ELF-1 (cell line): ENCODE data around the gene NT5DC3.
A peak's percentile ranks its signal among the peaks of the same experiment; 100 is the strongest.

Experiments used
- DNase-seq: peaks from one replicate; pipeline ENCODE4 v3.0.0-alpha.2; 2016; ENCODE audit warnings: low read depth, low spot score

NT5DC3 gene

DNA sequence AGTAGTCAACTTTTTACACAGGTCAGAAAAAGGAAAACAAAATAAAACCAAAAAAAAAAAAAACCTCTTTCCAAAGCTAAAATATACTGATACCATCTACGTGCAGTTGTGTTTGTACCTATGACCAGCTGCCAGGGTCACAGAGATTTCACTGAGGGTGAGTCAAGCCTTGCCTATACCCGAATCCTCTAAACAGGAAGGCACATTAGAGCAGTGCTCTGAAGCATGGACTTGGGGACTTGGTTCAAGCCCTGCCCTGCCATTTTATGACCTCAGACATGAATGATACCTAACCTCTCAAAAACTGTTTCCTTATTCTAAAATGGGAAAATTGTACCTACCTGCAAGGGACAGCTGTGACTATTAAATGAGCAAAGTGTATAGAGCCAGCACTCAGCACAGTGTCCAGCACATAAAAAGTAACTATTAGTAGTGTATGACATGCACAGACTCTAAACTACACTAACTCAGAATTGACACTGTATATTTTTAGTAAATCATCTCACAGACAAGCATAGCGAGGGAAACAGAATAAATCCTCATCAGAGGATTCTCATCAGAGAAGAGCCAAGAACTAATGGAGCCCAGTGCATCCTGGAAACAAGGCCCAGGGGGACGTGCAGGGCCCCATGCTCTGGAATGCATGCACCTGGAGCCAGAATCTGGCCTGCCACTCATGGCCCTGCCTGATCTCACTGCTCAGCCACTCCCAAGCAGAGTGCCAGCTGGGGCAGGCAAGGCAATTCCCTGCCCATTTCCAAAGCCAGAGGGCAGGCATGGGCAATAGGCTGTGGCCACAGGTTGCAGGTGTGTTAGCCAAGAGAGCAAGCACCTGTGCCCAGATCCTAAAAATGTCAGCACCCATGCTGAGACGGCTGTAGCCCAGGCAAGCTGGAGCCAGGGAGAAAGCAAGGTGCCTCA is 57.0 kb downstream of the NT5DC3 start:
- DNase-seq = no peak

DNA sequence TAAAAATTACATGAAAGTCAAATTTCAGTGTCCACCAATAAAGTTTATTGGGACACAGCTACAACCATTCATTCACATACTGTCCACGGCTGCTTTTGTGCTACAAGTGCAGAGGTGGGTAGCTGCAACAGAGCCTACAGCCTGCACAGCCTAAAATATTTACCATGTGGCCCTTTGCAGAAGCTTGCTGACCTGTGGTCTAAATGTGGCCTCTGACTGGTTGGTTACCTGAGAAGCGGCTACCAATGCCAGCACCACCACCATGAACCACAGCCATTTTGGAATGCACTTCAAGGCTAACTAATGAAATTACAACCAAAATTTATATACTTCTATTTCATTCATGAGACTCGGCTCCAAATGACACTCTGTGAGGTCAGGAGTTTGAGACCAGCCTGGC is 58.6 kb downstream of the NT5DC3 start:
- no peak for DNase-seq

DNA sequence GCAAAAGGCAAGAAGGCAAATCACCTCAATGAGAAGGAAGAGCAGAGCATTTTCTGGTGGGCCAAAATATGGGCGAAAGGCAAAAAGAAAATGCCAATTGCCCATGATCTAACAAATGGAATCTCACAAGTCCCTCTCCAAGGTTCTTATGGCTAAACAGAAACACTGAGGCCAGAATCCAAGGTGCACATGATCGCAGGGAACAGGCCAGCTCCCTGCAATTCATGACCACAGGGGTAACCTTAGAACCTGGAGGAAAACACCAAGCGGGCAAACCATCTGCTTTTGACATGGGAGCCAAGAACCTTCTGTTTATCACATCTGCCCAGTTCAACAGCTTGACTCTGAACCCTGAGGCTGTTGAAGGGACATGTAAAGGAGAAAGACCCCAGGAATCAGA is 60.0 kb downstream of the NT5DC3 start:
- no peak for DNase-seq

DNA sequence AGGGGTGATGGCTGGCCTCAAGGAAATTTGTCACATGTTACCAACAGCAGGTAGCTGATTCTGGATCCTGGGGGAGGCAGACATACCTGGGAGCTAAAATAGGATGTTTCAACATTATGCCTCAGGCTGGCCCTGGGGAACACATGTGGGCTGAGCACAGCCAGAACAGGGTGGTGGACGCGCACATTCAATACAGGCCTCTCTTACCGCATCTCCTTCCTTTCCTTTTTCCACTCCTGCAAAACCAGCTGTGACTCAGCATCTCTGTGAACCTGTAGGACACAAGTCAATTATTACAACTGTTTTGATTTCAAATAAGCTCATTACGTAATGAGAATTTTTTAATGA is 61.0 kb downstream of the NT5DC3 start:
- DNase-seq = no peak

DNA sequence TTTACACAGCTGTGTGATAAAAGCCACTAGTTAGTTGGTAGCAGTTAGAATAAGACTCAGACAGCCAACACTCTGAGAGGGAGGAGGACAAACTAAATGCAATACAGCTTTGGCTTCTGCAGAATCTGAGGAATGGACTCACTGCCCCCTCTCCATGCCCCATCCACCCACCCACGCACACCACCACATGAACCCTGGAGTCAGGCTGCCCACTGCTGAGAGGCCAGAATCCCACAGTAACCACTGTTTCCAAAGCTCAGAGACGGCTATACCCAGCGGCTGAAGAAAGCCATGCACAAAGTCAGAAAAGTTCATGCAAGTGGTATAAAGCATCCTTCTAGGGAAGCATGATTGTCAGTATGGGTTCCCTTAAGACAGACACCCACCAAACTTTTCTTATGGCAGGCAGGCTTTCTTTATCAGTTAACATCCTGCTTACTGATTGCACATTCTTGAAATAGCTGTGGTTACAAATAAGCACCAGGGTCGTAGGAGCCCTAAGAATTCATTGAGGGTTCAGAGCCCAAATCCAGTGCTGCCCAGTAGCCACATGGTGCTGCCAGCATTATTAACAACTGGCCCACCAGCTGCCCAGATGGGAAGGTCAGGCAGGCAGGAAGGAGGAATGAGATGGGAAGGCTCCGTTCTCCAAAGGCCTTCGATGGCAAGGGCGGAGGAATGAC is 61.5 kb downstream of the NT5DC3 start:
- DNase-seq = peak; percentile 17

DNA sequence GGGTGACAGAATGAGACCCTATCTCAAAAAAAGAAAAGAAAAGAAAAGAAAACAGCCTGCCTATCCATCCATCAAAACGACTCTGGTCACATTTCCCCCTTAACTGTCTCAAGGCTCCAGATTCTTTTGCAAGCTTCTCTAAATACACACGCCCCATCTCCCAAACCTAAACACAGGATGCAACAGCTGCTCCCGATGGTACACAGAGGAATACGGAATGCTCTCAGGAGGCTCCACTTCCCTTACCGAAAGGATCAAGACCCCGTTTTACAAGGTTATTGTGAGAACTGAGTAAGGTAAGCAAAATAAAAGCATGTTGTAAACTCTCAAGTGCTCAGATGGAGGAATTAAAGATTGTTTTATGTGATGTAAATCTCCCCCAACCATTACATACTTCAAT is 62.3 kb downstream of the NT5DC3 start:
- no peak for DNase-seq

DNA sequence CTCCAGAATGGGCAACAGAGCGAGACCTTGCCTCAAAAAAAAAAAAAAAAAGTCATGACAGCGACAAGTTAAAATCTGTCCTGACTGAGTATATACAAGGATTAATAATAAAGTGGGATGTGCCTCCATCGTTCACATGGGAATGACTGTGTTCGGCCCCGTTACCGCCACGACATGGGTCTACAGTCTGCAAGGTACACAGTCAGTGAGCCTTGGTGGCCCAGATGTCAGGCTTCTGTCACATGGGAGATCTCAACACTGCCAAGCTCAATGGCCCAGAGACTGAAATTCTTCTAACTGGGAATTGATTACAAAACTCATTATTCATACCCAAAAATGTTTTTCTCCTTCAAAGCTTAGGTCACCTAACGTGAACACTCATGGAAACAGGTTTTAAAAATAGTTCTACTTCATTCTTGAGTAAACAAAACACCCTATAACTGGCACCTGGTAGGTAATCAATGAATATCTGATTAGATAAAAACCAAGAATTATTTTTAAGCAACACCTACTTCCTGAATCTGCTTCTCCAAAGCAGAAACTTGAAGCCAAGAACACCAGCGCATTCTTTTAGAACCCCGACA is 66.0 kb downstream of the NT5DC3 start:
- no peak for DNase-seq

DNA sequence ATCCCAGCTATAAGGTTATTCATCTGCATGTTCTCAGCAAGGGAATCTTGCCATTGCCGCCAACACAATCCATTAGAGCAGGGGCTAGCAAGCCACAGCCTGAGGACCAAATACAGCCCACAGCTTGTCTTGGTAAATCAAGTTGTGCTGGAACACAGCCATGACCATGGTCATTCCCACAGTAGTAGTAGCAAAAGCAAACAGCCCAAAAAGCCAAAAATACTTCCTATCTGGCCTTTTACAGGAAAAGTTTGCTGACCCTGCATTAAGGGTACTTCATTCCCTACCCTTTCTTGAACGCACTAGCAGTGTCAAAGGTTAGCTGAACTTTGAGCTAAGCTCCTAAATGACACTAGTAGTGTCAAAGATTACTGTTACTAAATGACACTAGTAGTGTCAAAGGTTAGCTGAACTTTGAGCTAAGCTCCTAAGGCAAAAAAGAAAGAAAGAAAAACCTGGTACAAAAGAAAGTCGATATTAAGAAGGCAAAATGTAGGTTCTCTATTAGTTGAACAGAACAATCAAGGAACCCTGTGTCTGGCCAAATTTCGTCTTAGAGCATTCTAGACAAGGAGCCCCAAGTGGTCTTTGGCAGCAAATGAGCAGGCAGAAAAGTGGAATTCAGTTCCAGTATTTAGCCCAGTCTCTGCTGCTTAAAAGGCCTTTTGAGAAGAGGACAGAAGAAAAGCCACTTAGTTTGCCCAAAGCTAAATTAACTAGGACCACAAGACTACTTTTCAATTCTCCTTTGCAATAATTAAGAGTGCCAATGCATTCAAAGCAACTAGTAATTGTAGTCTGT is 67.7 kb downstream of the NT5DC3 start:
- no peak for DNase-seq

DNA sequence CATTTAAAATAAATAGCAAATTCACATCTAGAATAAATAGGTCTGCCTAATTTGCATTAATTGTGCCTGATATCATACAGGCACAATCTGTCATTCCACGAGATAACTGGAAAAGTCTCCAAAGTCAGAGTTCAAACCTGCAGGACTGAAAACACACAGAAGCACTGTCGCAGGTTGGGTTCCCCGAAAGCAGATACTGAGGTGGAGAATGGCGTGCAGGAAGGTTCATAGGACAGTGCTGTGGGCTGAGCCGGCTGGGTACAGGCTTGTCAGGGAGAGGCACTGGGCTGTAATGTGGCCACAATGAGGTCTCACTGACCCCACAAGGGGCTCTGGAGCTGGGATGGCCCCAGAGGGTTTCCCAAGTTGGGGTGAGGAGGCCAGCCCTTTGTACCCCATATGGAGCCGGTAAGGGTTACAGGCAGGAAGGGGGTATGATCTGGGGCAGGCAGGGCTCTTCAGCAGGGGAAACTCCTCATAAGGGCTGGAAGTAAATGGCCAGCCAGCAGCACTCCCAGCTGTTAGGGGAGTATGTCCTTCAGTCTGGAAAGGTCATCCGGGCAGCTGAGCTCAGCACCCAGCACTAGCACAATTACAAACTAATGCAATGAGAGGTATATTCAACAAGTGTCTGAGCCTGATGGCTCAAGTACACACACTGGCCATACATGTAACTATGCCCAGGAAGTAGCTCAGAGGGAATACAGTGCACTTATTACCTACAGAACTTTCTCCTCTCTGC is 68.5 kb downstream of the NT5DC3 start:
- no peak for DNase-seq

DNA sequence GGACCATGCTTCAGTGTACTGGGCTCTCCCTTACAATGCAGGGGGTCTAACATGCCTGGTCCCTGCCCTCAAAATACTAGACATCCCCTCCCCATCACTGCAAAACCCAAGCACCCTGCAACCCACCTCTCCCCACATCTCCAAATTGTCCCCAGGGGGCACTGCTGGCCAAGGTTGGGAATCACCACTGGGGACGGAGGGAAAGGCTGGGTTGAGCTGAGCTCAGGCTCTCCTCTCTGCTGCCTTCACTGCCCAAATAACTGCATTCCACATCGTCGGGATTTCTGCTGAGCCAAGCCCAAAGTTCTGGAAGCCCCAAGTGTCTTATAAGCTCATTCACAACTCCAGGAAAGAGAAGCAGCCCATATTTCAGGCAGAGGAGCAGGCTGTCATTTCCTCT is 69.6 kb downstream of the NT5DC3 start:
- peak; percentile 72 for DNase-seq

DNA sequence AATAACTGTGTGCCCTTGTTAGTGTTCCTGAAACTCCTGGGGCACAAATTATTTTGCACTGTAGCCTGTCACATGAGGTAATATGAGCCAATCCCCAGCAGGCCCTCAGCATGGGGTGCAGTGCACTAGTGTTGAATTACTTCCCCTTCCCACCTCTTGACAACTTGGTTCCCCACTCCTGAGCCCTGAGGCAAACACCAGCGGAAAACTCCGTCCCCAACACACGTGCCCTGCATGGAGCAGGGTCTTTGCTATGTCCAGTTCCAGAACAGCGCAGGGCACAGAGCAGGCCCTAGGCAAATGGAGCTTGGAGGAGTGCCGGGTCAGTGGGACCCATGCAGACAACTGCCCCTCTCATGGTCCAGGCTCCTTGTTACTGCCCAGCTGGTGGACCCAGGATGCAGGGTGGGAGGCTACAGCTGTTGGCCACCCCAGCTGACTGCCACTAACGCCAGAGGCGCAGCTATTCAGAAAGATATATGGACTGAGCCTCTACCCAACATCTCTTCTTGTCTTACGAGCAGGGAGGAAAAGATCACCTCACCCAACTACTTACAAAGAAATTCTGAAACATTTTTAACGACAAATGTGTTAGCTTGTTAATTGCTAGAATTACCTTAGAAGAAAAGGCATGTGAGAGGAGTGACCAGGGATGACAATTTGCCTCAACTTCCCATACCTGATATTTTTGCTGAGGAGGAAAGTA is 71.6 kb downstream of the NT5DC3 start:
- peak; percentile 24 for DNase-seq

DNA sequence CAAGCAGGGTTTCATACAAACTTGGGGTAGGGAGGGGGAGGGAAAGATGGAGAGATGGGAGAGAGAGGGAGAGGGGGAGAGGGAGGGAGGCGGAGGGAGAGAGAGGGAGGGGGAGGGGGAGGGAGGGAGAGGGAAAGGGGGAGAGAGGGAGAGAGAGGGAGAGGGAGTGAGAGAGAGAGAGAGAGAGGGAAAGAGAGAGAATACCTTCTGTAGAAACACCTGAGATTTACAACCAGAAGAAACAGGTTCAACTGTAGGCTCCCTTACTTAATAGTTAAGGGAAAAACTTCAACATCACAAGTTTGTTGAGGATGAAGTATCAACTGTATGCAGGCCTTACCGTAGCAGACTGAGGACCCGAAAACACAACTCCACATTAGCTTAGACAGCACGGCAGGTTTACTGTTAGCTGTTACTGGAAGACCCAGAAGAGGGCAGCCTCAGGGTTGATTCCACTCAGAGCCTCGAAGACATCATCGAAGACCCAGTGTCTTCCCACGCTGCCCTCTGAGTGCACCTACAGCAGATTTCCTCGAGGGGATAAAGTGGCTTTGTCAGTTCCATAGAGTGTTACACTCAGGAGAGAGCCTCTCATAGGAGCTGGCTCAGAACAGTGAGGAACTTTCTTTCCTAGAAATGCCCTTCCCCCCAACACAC is 72.4 kb downstream of the NT5DC3 start:
- DNase-seq = peak; percentile 34

DNA sequence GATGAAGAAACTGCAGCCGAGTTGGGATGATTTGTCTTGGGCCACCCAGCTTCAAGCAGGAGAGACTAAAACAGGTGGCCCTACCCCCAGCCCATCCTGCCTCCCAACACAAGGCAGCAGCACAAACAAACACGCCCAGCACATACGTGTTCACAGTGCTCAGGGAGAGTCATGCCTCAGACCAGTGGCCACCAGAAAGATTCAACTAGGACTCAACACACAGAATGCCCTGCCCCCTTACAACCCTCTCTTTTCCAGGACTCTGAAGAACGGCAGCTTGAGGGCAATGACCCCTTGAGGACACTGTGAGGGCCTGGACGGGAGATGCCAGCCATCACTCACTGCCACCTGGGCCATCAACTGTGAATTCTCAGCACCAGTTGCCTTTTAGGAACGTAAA is 75.0 kb downstream of the NT5DC3 start:
- no peak for DNase-seq

DNA sequence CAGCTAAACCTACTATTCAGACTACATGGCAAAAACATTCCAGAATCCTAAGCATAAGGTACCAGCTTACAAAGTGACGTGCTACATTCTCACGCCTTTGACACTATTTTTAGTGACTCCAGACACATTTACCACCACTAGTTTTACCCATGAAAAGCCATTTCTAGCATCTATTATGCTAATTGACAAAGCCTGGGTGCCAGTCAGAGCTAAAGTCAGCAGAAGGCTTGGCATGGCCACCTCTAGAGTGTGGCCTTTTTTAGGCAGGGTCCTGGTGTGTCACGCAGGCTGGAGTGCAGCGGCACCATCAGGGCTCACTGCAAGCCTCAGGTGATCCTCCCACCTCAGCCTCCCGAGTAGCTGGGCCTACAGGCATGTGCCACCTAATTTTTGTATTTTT is 75.7 kb downstream of the NT5DC3 start:
- no peak for DNase-seq

DNA sequence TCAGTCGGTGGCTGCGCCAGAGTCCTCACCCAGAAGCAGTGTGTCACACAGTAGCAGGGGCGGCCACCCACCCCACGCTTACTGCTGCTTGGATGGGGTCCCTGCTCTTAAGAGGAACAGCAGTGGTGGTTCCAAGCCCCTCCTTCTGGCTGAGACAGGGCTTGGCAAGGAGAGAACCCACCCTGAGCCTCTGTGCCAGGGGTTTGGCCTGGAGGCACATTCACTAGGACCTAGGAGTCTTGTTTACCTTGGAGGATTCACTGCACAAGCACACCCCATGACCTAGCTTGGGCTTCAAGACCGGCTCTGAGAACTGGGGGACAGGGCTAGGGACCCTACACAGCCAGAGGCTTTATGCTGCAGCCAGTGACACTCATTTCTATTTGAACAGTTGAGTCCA is 78.6 kb downstream of the NT5DC3 start:
- DNase-seq = no peak

DNA sequence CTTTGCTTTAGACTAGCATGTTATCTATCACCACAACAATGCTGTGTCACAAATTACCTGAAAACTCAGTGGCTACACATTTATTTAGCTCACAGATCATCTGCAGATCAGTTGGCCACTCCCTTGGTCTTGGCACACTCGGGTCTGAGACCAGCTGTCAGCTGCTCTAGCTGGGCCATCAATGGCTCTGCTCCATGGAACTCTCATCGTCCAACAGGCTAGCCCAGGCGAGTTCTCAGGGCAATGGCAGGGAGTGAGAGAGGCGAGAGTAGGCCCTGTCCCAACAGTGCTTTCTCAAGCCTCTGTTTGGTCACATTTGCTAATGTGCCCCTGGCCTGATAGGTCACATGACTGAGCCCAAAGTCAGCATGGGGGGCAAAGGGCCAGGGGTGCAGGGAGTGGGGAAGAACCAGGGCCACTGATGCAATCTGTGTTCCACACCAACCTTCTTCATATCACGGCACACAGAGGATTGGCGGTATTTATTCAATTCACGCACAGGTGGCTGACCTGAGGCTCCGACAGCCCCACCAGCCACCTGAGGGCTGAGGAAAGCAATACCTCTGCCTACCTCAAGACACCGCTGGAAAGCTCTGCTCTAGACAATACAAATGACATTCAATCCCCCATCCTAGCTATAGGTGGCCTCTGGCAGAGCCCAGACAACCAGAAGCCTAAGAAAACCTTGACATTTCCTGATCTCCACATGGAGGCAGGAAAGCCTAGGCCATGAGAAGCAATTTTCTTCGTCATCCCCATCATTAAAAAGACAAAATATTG is 82.5 kb downstream of the NT5DC3 start:
- no peak for DNase-seq

DNA sequence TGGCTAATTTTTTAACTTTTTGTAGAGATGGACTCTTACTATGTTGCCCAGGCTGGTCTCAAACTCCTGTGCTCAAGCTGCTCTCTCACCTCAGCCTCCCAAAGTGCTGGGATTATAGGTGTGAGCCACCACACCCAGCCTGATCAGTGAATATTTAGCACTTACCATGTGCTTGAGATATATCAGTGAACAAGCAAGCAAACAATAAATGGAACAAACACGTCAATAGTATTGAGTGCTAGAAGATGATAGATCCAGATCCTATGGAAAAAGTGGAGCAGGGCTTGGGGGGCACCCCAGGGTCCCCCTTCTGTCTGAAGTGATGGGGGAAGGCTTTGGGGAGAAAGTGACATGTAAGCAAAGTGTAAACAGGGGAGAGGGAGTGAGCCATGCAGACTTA is 83.8 kb downstream of the NT5DC3 start:
- DNase-seq = no peak

DNA sequence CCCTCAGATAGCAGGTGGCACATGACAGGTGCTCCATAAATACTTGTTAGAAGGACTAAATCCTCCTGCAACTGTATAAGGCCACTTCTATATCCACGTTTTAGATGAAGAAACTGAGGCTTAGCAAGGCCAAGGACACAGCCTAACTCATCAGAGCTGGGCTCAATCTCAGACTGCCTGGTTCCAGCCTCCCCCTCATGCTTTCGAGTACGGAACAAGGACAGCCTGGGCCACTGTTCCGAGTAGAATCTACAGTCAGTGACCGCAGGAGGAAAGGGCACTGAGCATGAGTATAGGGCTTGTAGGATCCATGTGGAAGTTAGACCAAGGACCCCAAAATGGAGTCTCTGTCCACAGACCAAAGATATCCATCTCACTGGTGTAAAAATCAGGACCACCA is 84.6 kb downstream of the NT5DC3 start:
- no peak for DNase-seq

DNA sequence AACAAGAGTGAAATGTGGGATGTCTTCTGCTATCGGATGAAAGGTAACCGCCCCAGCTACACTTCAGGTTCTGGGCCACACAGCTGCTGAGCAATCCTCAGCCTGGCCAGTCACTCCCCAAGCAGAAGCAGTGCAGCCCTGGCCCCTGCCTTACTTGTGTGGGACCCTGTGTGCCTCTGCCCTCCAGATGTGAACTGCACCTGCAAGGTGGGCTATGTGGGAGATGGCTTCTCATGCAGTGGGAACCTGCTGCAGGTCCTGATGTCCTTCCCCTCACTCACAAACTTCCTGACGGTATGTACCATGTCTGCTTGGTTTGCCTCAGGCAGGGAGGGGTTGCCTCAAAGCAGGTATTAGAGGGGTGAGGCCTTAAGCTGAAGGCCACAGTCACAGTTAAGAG is 85.6 kb downstream of the NT5DC3 start:
- no peak for DNase-seq
